Skin of body (tissue), 2 donors: ENCODE data around the gene LHCGR. TPM values are rescaled to one million over a fixed set of nuclear protein-coding genes. Genes with fewer than 3 reads are reported as not detected.

Source experiments
- small RNA-seq: library from RNA; depleted of rRNA; stranded (forward); fragments of <200 nt; gene quantifications from one replicate; pipeline ENCODE3, GENCODE V24; 2014; ENCODE audit warnings: low replicate concordance
- total RNA-seq: library from RNA; depleted of rRNA; stranded (reverse); fragments of >200 nt; gene quantifications from one replicate; pipeline ENCODE4 v1.2.3, GENCODE V29; 2014

The LHCGR gene
- total RNA-seq, 1 donor from 2014 or later: 1.5 TPM

Small RNA genes lying within 50 kb of the gene (small RNA-seq; reads per million reads assigned to genes)
- gene ELOBP3: not detected

Other genes starting within 250 kb of the LHCGR start
- 15.7 TPM for gene STON1, start 225.6 kb downstream of the LHCGR start, total RNA-seq
- gene GTF2A1L, start 137.9 kb downstream of the LHCGR start, total RNA-seq: 1.5 TPM